H1 (cell line): ENCODE data around the gene KCTD17. TPM values are rescaled to one million over a fixed set of nuclear protein-coding genes. Genes with fewer than 3 reads are reported as not detected.

Source experiments
- CHD1 ChIP-seq: IDR thresholded peaks from 2 replicates; pipeline ENCODE4 v1.6.1; 2012; ENCODE audit warnings: low read depth, low read length, improper control_type of control experiment
- CREB1 ChIP-seq: IDR thresholded peaks from 2 replicates; pipeline ENCODE4 v1.6.1; 2012; ENCODE audit warnings: inconsistent platforms
- CTBP2 ChIP-seq: IDR thresholded peaks from 2 replicates; pipeline ENCODE4 v1.7.0; 2011; ENCODE audit warnings: borderline replicate concordance, mild to moderate bottlenecking, moderate library complexity, mixed read lengths, low read length; ENCODE audit not compliant: insufficient read depth, insufficient read length
- HDAC2 ChIP-seq, 2 experiments: fragments of 300-600 bp in 1 of 2; sonication (generic) in 1 of 2; IDR thresholded peaks; 2 replicates each; pipeline ENCODE4 v1.6.1; 2011 to 2012; ENCODE audit warnings: low read depth in 2 of 2, low read length in 2 of 2, mild to moderate bottlenecking in 2 of 2, moderate library complexity in 2 of 2, borderline replicate concordance in 1 of 2, inconsistent platforms in 1 of 2
- MAFK ChIP-seq: IDR thresholded peaks from 2 replicates; pipeline ENCODE4 v1.6.1; 2012; ENCODE audit warnings: low read depth, mild to moderate bottlenecking, improper control_type of control experiment, low read length
- POLR2AphosphoS5 ChIP-seq: IDR thresholded peaks from 2 replicates; pipeline ENCODE4 v1.6.1; 2011; ENCODE audit warnings: low read depth, low read length
- RNF2 ChIP-seq: fragments of 200-900, 300-1000 bp; sonication (generic); IDR thresholded peaks from 2 replicates; pipeline ENCODE4 v1.7.1; 2016; ENCODE audit warnings: borderline replicate concordance, low read depth, mild to moderate bottlenecking, antibody characterized with exemption, low read length; ENCODE audit not compliant: poor library complexity, severe bottlenecking; ENCODE audit errors: missing control alignments
- TAF1 ChIP-seq: IDR thresholded peaks from 2 replicates; pipeline ENCODE4 v1.6.1; 2011; ENCODE audit warnings: mild to moderate bottlenecking, low read depth, low read length
- ZNF274 ChIP-seq: IDR thresholded peaks from 2 replicates; pipeline ENCODE4 v1.7.0; 2012; ENCODE audit warnings: low read length, borderline replicate concordance; ENCODE audit errors: extremely low read depth
- polyA plus RNA-seq, 7 experiments: library from polyadenylated mRNA; depleted of rRNA in 3 of 7; stranded (reverse) in 5 of 7; unstranded in 2 of 7; fragments of >200 nt in 5 of 7; fragments of 200-250 nt in 2 of 7; gene quantifications; 1 replicate in 5 of 7; 2 replicates in 1 of 7; 4 replicates in 1 of 7; pipeline versions ENCODE4 v1.2.1 to v1.2.3, GENCODE V29; 2011 to 2013; ENCODE audit warnings: missing spikeins in 2 of 7, mixed read lengths in 2 of 7
- total RNA-seq: library from RNA; stranded (reverse); fragmentation: NEBNext Ultra II Directional; extraction: Animal tissue kit (Norgen Biotek cat#: 25700); gene quantifications from 2 replicates; pipeline ENCODE4 v1.2.1, GENCODE V29; 2021
- TF ChIP-seq, protein P1 (sequence below): IDR thresholded peaks from 2 replicates; pipeline ENCODE4 v1.6.1; 2012; ENCODE audit warnings: inconsistent platforms

KCTD17 gene
- total and polyA plus RNA-seq, 2 of the 8 experiments (the other 6 are each of a cell fraction or from before 2014, with no cell fraction given): 39.4 to 44.0 TPM

DNA sequence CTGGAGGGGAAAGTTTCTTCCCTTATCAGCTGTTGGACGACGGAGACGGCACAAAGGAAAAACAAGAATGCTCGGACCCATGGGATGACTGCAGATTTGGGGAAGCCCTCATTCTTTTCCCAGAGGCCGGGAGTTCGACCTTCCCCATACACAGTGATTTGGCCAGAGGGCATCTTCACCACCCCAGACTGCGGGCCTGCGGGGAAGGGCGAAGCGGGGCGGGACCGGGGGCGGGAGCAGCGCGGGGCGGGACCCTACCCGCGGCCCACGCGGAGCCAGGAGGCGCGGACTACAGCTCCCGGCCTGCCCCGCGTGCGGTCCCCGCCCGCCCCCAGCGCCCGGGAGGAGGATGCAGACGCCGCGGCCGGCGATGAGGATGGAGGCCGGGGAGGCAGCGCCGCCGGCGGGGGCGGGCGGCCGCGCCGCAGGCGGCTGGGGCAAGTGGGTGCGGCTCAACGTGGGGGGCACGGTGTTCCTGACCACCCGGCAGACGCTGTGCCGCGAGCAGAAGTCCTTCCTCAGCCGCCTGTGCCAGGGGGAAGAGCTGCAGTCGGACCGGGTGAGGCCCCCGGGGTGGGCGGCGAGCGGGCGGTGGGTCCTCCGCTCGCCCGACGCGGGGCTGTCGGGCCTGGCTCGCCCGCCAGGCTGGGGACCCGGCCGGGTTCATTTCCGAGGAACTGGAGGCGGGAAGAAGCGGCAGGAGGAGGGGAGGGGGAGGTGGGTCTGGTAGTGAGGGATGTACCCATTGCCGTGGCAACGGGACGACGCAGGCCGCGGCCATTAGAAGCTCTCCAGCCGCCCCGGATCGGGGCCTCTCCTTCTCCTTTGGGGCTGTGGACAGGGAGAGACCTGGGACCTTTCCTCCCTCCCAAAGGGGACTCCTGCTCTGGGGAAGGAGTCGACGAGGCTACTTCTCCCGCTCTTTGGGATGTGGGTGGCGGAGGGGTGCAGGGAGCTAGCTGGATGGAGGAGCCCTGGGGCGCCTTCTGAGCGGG is at the start of gene KCTD17 (continued):
- no peak; a peak in 1 of 4 replicates for TF ChIP-seq HDAC2 (IDR thresholded peaks at IDR 0.05; ENCODE audit: borderline replicate concordance in 1 of 2, low read depth in 2 of 2, low read length in 2 of 2)
- TF ChIP-seq CTBP2: no peak
- no peak for TF ChIP-seq ZNF274
- TF ChIP-seq, protein P1, sequence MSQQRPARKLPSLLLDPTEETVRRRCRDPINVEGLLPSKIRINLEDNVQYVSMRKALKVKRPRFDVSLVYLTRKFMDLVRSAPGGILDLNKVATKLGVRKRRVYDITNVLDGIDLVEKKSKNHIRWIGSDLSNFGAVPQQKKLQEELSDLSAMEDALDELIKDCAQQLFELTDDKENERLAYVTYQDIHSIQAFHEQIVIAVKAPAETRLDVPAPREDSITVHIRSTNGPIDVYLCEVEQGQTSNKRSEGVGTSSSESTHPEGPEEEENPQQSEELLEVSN: no peak
- 0 out of 2 replicates have a peak, but pooled peaks have one; percentile 27 for TF ChIP-seq TAF1
- no peak for TF ChIP-seq POLR2AphosphoS5
- no peak for TF ChIP-seq MAFK
- no peak for TF ChIP-seq CREB1
- TF ChIP-seq CHD1: no peak
- TF ChIP-seq RNF2: no peak
